G401.6 (cell line): ENCODE results near the gene SAMD4A.

Experiments used
- FAIRE-seq: peaks from 2 replicates; lab custom pipeline; 2012; peaks lifted over from hg19 to GRCh38; lab: Jason Lieb, UNC

SAMD4A gene

DNA sequence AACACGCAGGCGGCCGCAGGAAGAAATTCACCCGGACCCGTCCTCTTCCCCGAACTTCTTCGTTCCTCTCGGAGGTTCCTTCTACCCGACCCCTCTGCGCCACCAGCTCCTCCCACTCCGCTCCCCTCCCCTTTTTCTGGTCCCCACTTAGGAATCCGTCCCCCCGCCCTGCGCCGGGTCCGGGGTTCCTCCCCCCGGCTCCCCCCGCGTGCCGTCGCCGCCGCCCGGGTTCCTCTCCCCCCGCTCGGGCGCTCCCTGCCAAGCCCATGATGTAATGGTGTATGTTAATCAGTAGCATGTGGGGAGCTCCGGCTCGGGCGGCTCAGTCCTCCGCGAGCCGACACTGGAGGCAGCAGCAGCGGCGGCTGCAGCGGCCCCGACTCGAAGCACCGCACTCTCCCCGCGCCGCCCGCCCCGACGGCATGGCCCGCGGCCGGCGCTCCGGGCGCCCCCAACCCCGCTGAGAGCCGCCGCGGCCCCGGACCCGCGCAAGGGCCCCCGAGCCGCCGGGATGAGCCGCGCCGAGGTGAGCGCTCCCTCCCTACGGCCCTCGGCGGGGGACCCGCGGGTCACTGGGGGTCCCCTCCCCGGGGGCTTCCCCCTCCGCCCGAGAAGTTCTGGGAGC, 1.0 kb upstream of the SAMD4A start:
- FAIRE-seq: peak; percentile 86

DNA sequence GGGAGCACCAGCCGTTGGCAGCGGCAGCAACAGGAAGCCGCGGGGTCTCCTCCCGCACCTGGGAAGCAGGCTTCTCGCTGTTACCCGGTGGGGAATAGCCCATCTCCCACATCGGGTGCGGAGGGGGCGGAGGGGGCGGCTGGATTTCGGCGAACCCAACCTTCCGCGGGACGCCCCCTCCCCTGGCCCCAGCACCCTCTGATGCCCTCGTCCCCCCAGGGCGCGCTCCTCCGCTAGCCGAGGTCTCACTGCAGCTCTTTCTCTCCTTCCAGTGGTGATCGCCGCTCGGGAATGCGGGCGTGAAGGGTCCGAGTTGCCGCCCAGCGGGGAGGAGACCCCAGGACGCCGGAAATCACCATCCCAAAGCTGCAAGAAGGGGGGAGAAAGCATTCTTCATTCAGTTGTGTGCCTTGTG, 303 bp downstream of the SAMD4A start:
- no peak for FAIRE-seq

DNA sequence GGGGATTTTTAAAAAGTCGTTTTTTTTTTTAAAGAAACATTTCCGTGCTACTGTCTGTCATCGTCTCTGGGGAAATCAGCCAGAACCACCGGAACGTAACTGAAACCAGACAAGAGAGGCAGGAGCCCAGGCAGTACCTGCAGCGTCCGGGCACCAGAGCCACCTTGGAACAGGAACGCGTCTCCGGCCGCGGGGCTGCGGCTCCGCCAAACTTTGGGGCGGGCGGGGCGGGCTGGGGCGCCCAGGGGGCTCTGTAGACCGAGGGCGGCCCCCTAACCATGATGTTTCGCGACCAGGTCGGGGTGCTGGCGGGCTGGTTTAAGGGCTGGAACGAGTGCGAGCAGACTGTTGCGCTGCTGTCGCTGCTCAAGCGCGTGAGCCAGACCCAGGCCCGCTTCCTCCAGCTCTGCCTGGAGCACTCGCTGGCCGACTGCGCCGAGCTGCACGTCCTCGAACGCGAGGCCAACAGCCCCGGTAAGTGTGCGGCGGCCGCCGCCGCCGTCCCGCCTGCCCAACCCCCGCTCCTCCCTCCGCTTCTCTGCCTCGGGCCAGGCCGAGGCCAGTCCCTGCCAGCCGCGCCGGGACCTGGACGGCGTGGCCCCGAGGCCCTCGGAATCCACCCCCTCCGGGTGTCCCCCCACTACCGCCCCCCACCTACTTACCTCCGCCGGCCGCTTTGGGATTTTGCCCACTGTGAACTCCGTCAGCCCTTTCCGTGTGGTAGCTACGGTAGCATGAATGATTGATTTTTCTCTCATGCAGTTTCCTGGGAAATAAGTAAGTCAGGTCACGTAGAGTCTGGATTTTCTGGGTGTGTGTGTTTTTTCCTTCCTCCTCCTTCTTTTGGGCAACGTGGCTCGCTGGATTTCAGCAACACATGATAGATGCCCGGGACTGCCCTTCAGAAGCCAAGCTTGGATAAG, 972 bp downstream of the SAMD4A start:
- no peak for FAIRE-seq

DNA sequence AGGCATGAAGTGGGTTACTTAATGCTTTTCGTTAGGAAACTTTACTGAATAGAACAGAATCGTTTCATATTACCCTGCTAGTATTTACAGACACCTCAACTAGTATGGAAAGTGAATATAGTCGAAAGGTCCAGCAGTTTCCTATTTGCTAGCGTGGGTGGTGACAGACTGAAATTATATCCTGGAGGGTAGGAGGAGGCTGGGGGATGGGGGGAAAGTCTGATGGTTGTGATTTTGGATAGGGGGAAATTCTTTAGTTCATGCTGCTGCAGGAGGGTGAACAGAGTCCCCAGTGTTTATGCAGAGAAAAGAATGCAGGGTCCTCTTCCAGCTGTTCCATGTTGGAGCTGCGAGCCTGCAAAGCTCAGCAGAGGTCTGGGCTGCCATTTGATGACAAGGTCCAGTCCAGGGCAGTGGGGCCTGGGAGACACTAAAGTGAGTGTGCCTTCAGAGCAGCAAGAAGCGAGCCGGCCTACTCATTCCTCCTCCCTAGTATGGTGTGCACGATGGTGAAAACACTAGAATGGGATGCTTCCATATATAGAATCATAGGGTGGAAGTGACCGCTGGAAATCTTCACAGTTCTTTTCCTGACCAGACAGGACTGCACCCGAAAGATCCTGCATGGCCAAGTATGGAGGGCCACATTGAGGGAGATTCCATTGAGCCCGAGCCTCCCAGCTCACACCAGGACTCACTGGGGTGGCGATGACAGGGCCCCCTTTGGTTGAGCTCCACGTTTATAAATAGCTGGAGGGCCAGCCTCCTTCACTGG, 2.1 kb downstream of the SAMD4A start:
- no peak for FAIRE-seq

DNA sequence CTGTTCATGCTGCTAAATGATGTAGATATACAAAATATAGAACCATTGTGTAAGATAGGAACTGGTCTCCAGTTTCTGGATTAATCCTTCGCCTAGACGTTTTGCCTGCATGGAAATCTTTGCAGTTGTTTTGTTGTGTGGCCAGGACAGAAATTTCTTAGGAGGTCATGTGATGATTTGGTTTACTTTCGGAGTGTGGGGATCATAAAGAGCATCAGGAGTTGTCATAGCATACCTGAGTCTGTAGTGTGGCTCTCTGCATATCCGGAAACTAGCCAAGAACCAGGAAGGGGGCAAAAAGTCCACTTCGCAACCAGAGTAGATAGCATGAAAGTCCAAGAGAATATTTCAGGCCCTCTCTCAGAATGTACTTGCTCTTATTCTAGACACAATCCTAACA, 3.1 kb downstream of the SAMD4A start:
- FAIRE-seq: no peak

DNA sequence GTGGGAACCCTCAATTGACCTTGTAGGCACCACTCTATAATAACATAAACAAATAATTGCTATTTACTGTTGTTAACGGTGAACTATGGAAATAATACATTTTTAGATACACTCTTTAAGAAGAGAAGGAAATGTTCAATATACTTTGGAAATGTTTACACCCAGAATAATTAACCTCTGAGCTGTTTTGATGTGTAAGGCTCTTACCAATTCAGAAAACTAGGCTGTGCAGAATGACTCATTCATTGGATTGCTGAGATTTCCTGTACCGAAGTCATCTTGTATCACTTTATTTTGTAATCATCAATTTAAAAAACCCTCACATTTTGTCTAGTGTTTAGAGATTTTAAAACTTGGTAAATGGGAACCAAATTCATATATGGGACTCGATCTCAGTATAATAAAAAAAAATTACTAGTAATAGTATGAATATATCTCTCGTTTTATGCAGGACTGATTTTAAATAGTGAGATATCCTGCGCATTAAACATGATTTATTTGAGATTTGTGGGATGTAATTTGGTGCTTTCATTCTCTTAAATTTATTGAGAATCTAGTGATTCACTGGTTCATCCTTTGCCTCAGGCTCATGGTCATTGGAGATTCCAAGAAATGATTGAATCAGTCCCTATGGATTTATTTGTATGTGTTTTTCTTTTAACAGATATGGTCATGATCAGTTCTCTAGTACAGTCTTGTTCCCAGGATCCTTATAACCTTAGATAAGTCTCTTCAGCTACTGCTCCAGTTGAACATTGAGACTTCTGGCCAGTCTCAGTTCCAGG, 3.9 kb downstream of the SAMD4A start:
- peak; percentile 11 for FAIRE-seq

DNA sequence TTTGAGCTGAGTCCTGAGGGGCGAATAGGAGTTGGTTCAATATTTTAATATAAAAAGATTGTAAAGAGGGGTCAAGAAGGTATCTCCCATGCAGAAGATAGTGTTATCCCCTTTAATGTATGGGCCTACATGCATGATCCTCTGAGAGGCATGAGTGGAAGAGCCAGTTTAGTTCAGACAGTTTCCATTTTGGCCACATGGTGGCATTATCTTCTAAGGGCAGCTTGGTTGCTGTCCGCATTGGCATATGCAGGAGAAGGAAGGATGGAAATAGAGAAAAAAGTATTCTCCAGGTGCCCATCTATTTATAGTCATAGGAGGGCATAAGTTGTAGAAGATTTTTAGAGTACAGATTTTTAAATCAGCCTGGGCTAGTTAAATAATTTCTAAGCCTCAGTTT, 5.4 kb downstream of the SAMD4A start:
- peak; percentile 86 for FAIRE-seq

DNA sequence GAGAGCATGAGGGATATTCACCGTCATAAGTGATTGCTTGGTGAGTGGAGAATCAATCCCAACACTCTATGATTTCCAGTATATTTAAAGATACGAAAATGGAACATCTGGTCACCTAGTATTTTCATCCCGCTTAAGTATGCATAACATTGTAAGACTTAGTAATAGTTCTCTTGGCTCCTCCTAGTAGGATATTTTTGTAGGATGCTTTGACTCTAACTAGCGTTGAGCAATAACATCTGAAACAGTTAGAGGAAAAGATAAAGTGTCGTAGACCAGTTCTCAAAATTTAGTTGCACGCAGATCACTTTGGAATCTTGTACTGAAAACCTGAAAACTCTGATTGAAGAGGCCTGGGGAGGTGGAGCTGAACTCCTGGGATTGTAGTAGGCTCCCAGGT, 7.6 kb downstream of the SAMD4A start:
- FAIRE-seq: no peak

DNA sequence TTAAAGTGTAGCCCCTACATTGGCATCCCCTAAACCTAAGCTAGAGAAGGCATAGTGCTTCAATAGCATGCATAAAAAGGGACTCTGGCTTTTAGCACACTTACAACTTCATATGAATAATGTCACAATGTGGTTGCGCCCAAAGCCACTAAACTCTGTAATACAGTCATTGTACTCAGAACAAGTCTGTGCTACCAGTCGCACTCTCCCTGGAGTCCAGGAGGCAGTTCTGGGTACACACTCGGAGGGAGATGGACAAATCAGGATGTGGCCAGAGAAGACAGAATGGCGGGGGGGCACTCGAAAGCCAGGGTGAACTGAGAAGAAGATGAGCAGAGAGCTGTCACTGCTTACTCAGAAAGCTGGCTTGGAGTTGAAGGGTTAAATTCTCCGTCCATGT, 10.6 kb downstream of the SAMD4A start:
- FAIRE-seq: no peak

DNA sequence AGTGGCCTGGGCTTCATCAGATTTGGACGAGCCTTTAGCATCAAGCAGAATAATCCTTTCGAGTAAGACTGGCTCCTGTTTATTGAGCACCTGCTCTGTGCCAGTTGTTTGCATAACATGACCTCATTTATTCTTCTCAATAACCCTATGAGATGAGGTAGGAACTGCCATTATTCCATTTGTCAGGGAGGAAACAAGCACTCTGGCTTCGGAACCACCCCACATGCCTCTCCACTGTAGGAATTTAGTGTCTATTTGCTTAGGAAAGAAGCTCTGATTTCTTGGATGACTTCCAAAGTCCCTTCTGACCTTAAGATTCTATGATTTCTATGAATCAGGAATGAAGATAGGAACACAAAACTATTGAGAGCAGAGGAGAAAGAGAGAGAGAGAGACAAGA, 11.0 kb downstream of the SAMD4A start:
- no peak for FAIRE-seq

DNA sequence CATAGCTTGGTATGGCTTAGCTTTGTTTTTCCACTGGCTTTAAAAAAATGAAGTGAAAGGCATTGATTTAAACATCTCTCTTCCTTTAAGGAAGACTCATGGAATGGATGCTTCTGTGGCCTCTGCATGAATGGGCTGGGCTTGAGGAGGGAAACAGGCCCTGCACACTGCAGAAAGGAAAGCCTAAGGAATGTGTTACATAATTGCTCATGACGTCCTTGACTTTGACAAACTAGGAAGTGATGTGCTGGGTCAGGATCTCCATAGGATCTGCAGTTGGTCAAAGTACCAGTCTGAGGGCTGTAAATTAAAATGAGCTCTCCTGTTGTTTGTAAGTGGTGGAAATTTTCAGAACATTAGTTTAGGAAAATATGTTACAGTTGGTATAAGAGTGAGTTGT, 12.7 kb downstream of the SAMD4A start:
- FAIRE-seq: no peak

DNA sequence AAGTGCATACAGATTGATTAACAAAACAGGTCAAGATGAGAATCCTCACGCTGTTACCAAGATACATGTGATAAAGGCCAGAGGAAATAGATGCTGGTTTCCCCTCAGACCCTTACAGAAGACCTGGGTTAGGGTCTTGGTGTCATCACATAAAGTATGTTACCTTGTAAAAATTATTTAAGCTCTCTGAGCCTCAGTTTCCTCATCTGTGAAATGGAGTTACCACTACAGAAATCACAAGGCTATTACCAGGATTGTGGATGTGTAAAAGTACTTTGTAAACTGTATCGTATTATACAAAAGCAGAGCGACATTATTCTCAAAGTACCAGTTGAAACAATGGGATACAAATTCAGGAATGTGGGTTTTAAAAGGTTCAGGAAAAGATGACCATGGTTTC, 14.0 kb downstream of the SAMD4A start:
- no peak for FAIRE-seq

DNA sequence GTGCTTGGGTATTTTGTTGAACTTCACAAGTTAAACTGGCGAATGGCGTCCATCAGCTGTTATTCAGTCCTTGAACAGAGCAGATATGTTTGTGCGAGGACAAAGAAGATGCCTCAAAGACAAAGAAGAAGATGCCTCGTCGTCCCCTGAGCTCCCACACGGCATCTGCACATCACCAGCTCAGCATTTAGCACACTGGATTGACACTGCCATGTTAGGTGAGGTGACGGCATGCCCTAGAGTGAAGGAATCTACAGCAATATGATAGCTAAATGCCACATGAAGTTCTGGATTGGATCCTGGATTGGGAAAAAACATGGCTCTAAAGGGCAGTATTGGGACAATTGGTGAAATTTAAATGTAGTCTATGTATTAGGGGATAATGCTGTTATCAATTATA, 15.4 kb downstream of the SAMD4A start:
- FAIRE-seq: no peak

DNA sequence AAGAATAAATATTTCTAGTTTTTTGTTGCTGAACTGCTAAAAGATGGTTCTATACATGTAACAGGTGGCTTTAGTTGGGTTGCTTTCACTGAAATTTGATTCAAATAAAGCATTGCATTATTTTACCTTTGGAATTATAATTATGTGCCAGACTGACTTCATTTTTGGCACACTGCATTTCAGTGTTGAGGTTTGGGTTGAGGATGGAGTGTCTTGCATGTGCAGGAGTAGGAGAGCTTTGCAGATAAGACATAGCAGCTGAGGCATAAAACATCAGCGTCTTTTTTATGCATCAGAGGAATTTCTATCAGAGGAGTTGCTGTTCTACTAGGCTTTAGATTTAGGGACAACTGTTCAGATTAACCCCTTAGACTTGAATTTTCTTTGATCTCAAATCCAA, 17.2 kb downstream of the SAMD4A start:
- FAIRE-seq: no peak

DNA sequence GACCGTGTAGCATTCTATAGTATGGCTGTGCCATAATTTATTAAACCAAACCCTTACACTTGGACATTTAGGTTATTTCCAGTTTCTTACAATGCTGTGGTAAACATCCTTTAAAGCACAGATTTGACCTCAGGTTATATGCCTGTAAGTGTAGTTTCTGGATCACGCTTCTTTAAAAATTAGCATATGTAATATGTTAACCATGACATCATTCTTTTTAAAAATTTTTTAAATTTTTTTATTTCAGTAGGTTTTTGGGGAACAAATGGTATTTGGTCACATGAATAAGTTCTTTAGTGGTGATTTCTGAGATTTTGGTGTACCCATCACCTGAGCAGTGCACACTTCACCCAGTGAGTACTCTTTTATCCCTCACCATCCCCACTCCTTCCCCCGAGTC, 18.3 kb downstream of the SAMD4A start:
- peak; percentile 3 for FAIRE-seq

DNA sequence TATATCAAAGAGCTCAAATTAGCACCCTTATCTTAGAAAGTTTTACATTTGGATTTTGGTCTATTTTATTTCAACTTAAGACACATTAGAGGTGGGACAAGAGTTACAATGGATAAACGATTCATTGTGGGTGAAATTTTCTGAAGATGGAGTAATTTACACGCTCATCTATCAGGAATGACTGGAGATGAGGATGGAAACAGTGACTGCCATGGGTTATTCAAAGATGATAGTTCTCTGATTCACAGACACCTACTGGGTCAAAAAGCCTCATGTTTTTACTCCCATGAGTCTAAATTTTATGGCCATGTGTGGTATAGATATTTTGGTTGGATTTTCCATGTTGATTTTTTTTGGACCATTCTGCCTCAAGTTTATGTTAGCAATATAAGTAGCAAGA, 22.1 kb downstream of the SAMD4A start:
- FAIRE-seq: no peak

DNA sequence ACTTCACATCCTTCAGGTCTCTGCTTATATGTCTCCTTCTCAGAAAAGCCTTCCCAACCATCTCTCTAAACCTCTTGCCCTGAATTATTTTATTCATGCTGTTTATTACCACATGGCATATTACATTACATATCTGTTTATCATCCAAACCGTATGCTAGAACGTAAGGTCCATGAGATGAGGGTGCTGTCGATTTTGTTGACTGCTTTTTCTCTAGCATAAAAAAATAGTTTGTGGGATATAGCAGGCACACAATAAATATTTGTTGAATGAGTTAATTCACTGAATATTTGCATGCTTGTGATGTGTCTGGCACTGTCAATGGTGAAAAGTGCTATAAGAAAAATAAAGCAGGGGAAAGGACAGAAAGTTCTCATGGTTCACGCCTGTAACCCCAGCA, 22.9 kb downstream of the SAMD4A start:
- no peak for FAIRE-seq

DNA sequence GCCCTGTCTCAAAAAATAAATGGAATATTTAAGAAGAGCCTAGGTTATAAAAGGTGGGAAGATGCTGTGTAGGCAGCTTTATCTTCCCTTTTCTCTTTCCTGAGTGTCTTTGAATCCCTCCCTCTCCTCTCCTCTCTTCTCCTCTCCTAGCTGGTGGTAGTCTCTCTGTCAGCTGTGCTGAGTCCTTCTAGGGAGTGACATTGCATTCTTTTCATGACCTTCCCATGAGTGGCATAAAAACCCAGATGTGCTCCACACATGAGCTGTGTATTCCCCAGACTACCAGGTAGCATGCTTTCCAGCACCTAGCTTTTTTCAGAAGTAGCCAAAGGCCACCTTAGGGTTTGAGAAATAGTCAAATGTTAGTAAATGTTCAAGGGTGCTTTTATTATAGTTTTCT, 23.6 kb downstream of the SAMD4A start:
- FAIRE-seq: no peak

DNA sequence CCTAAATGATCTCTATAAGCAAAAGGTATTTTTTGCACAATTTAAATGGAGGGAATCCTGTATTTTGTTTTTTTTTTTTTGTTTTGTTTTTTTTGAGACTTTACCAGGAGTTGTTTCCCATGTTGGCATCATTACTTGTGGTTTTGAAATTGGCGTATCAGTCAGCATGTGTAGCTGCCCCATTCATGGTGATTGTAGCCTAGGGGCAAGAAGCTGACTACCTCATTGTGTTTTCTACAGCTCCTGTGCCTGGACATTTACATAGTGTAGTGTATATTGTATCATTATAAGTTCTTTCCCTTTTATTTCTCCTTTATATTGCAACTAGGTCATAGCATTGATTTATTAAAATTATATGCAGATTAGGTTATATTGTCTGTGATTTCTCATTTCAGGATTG, 24.5 kb downstream of the SAMD4A start:
- FAIRE-seq: no peak

DNA sequence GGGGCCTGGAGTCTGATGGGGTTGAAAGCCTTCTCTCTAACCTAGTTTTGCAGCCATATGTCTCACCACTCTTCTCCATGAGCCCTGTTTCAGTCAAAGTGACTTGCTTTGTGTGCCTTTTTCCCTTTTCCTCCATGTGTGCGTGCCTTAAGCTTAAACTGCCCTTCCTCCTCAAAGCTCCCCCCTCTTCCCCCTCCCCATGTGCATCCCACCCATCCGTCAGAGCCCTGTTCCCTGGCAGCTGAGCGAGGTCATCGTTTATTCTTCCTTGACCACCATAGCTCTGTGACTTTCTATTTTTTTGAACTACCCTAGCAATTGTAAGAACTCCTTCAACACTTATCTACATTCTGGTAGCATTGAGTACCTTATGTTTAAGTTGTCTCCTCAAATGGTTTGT, 24.9 kb downstream of the SAMD4A start:
- FAIRE-seq: no peak

DNA sequence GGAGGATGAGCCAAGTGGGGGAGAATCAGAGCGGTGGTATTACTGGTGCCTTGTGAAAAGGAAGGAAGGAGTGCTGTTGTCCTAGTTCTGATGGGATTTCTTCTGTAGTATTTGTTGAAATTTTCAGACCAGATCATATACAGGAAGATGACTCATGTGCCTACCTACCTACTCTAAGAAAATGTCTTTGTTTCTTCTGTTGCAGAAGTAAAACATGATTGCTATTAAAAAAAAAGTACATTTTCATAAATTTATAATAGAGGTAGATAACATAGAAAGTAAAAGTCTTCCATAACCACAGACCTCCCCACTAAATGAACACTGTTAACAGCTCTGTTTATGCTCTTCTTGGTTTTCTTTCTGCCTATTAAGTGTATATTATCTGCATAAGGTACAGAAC, 26.9 kb downstream of the SAMD4A start:
- no peak for FAIRE-seq

DNA sequence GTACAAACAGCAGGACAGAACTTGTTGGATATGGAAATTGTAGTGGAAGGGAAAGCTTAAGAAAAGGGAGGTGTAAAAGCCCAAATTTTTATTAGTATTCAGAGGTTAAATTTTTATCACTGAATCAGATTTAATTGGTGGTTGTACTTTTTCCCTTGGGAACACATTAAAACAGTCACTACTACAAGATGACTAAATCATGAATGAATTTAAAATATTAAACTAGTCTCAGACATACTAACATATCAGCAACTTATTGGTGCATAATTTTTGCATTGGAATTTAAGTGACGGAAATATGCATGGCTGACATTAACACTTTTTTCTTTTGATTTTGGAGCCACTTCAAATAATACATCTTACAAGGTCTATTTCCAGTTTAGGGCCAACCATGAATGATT, 27.6 kb downstream of the SAMD4A start:
- no peak for FAIRE-seq
